Cardiac muscle cell (in vitro differentiated cells and primary cell): Measurements from ENCODE around the gene OR13J1. TPM values are rescaled to one million over a fixed set of nuclear protein-coding genes. Genes with fewer than 3 reads are reported as not detected.
A peak's percentile ranks its signal among the peaks of the same experiment; 100 is the strongest.

Experiments used
- DNase-seq, 2 donors: peaks; one replicate each; pipeline versions ENCODE4 v3.0.0 to v3.0.0-alpha.2; 2010 to 2017; ENCODE audit warnings: low read depth in 1 of 2, low spot score in 1 of 2
- H3K27ac ChIP-seq: fragments of 200-600 bp; sonication (generic); 2 replicates; pipeline ENCODE4 v1.5.1; 2016
- H3K27me3 ChIP-seq: fragments of 200-600 bp; sonication (generic); 2 replicates; pipeline ENCODE4 v1.6.0; 2016; ENCODE audit warnings: control low read depth
- H3K36me3 ChIP-seq: fragments of 200-600 bp; sonication (generic); 2 replicates; pipeline ENCODE4 v1.5.1; 2016; ENCODE audit warnings: control low read depth
- H3K4me1 ChIP-seq: fragments of 200-600 bp; sonication (generic); 2 replicates; pipeline ENCODE4 v1.8.1; 2017; ENCODE audit warnings: low read depth, mild to moderate bottlenecking, mixed run types
- H3K4me3 ChIP-seq: fragments of 200-600 bp; sonication (generic); 2 replicates; pipeline ENCODE4 v1.5.1; 2016; ENCODE audit warnings: mild to moderate bottlenecking
- H3K9me3 ChIP-seq: fragments of 200-600 bp; sonication (generic); 2 replicates; pipeline ENCODE4 v1.5.1; 2017; ENCODE audit warnings: low read depth, mild to moderate bottlenecking, control low read depth
- CTCF ChIP-seq: IDR thresholded peaks from 2 replicates; pipeline ENCODE4 v1.5.1; 2012; ENCODE audit warnings: low read depth, mild to moderate bottlenecking, low read length
- polyA plus RNA-seq: library from polyadenylated mRNA; unstranded; fragments of >200 nt; fragmentation: Nextera tagmentation; extraction: Ambion mirVana; gene quantifications from 2 replicates; pipeline ENCODE4 v1.2.1, GENCODE V29; 2016
- total RNA-seq: library from RNA; depleted of rRNA; stranded (reverse); fragments of >200 nt; gene quantifications from 2 replicates; pipeline ENCODE4 v1.2.3, GENCODE V29; 2016

Gene OR13J1
- total and polyA plus RNA-seq, 2 experiments from 2014 or later: not detected

- no peak for TF ChIP-seq CTCF
- peak in 1 of 2 donors; percentile 46 for DNase-seq
- Histone ChIP-seq H3K27ac (peak within 1 kb of the TSS; percentile 93), H3K4me1 (peaks cover 21% of the 10 kb centered on the region), H3K36me3 (no peaks in the 10 kb centered on the region), H3K27me3 (no peaks in the 10 kb centered on the region), H3K4me3 (peak within 1 kb of the TSS; percentile 71), H3K9me3 (no peaks in the 10 kb centered on the region)
Observed at GRCh38 chr9:35828716-35829083, 41.5 kb downstream of the OR13J1 start, which contains the start of gene FAM221B. Gene FAM221B (minus strand): TSS chr9:35828732. CDS start chr9:35826161, 2,571 bp downstream.

GRCh38 chr9:35827486-35827885 is 42.7 kb downstream of the OR13J1 start:
- no peak for TF ChIP-seq CTCF
- DNase-seq: peak in 1 of 2 donors; percentile 62
- Histone ChIP-seq H3K4me1 (peaks cover 14% of the 10 kb centered on the region), H3K27me3 (no peaks in the 10 kb centered on the region), H3K27ac (no peak overlapping the region), H3K9me3 (no peaks in the 10 kb centered on the region), H3K4me3 (no peak overlapping the region), H3K36me3 (no peaks in the 10 kb centered on the region)

GRCh38 chr9:35826071-35826701 is 44.0 kb downstream of the OR13J1 start:
- no peaks in the 10 kb centered on the region for H3K36me3 ChIP-seq
- no peaks in the 10 kb centered on the region for H3K9me3 ChIP-seq
- H3K4me1 ChIP-seq: peaks cover 12% of the 10 kb centered on the region
- DNase-seq: peak; percentile 52 to 80
- H3K27me3 ChIP-seq: no peaks in the 10 kb centered on the region
- TF ChIP-seq CTCF: peak; percentile 94
- H3K27ac ChIP-seq: no peak overlapping the region
- no peak overlapping the region for H3K4me3 ChIP-seq

- Histone ChIP-seq H3K9me3 (no peaks in the 10 kb centered on the region), H3K4me3 (no peak overlapping the region), H3K27me3 (no peaks in the 10 kb centered on the region), H3K4me1 (no peaks in the 10 kb centered on the region), H3K27ac (no peak overlapping the region), H3K36me3 (no peaks in the 10 kb centered on the region)
- no peak for TF ChIP-seq CTCF
- DNase-seq: no peak
Observed at GRCh38 chr9:35822926-35823325, 47.3 kb downstream of the OR13J1 start.

- H3K27me3 ChIP-seq: no peaks in the 10 kb centered on the region
- TF ChIP-seq CTCF: no peak
- no peaks in the 10 kb centered on the region for H3K36me3 ChIP-seq
- H3K9me3 ChIP-seq: no peaks in the 10 kb centered on the region
- no peaks in the 10 kb centered on the region for H3K4me1 ChIP-seq
- peak in 1 of 2 donors; percentile 72 for DNase-seq
- no peak overlapping the region for H3K4me3 ChIP-seq
- no peak overlapping the region for H3K27ac ChIP-seq
Observed at GRCh38 chr9:35820076-35820475, 50.1 kb downstream of the OR13J1 start.

Other genes with a start within 250 kb of the OR13J1 start
- not detected in 2 replicates for gene SIT1, start 219.5 kb downstream of the OR13J1 start, total RNA-seq
- gene SIT1, start 219.5 kb downstream of the OR13J1 start, polyA plus RNA-seq: 0.21 and 0.46 TPM in 2 replicates
- 6,299 and 17,487 TPM in 2 replicates for gene RMRP, start 212.4 kb downstream of the OR13J1 start, total RNA-seq
- not detected in 2 replicates for gene RMRP, start 212.4 kb downstream of the OR13J1 start, polyA plus RNA-seq
- 26.5 and 29.3 TPM in 2 replicates for gene CCDC107, start 212.1 kb downstream of the OR13J1 start, total RNA-seq
- 68.5 and 75.1 TPM in 2 replicates for gene CCDC107, start 212.1 kb downstream of the OR13J1 start, polyA plus RNA-seq
- 1.5 and 12.6 TPM in 2 replicates for gene ARHGEF39, start 205.2 kb downstream of the OR13J1 start, total RNA-seq
- gene ARHGEF39, start 205.2 kb downstream of the OR13J1 start, polyA plus RNA-seq: 5.6 and 36.9 TPM in 2 replicates
- 2.4 and 3.1 TPM in 2 replicates for gene CA9, start 196.5 kb downstream of the OR13J1 start, total RNA-seq
- gene CA9, start 196.5 kb downstream of the OR13J1 start, polyA plus RNA-seq: 2.6 and 4.9 TPM in 2 replicates
- gene TPM2, start 180.5 kb downstream of the OR13J1 start, total RNA-seq: 645 and 899 TPM in 2 replicates
- gene TPM2, start 180.5 kb downstream of the OR13J1 start, polyA plus RNA-seq: 761 and 1,591 TPM in 2 replicates
- 172 and 178 TPM in 2 replicates for gene TLN1, start 138.2 kb downstream of the OR13J1 start, total RNA-seq
- gene TLN1, start 138.2 kb downstream of the OR13J1 start, polyA plus RNA-seq: 96.0 and 98.0 TPM in 2 replicates
- 45.7 and 51.5 TPM in 2 replicates for gene CREB3, start 137.7 kb downstream of the OR13J1 start, total RNA-seq
- 62.3 and 84.2 TPM in 2 replicates for gene CREB3, start 137.7 kb downstream of the OR13J1 start, polyA plus RNA-seq
- 132 and 157 TPM in 2 replicates for gene GBA2, start 121.2 kb downstream of the OR13J1 start, total RNA-seq
- gene GBA2, start 121.2 kb downstream of the OR13J1 start, polyA plus RNA-seq: 135 and 140 TPM in 2 replicates
- gene RGP1, start 121.1 kb downstream of the OR13J1 start, total RNA-seq: 24.1 and 30.4 TPM in 2 replicates
- 17.9 and 21.8 TPM in 2 replicates for gene RGP1, start 121.1 kb downstream of the OR13J1 start, polyA plus RNA-seq
- not detected in 2 replicates for gene MSMP, start 116.1 kb downstream of the OR13J1 start, total RNA-seq
- not detected in 2 replicates for gene MSMP, start 116.1 kb downstream of the OR13J1 start, polyA plus RNA-seq
- gene NPR2, start 78.8 kb downstream of the OR13J1 start, total RNA-seq: 12.5 and 12.6 TPM in 2 replicates
- 13.2 and 16.2 TPM in 2 replicates for gene NPR2, start 78.8 kb downstream of the OR13J1 start, polyA plus RNA-seq
- gene SPAG8, start 58.1 kb downstream of the OR13J1 start, total RNA-seq: 2.9 and 3.7 TPM in 2 replicates
- 4.2 and 6.1 TPM in 2 replicates for gene SPAG8, start 58.1 kb downstream of the OR13J1 start, polyA plus RNA-seq
- gene HINT2, start 55.4 kb downstream of the OR13J1 start, total RNA-seq: 48.5 and 83.9 TPM in 2 replicates
- 161 and 177 TPM in 2 replicates for gene HINT2, start 55.4 kb downstream of the OR13J1 start, polyA plus RNA-seq
- gene FAM221B, start 41.7 kb downstream of the OR13J1 start, total RNA-seq: not detected in 2 replicates
- 0.57 and 0.66 TPM in 2 replicates for gene FAM221B, start 41.7 kb downstream of the OR13J1 start, polyA plus RNA-seq
- 15.0 and 17.9 TPM in 2 replicates for gene TMEM8B, start 41.2 kb downstream of the OR13J1 start, total RNA-seq
- gene TMEM8B, start 41.2 kb downstream of the OR13J1 start, polyA plus RNA-seq: 17.0 and 21.8 TPM in 2 replicates
- not detected in 2 replicates for gene HRCT1, start 35.8 kb upstream of the OR13J1 start, total RNA-seq
- not detected in 2 replicates for gene HRCT1, start 35.8 kb upstream of the OR13J1 start, polyA plus RNA-seq
- gene SPAAR, start 39.1 kb upstream of the OR13J1 start, total RNA-seq: 0.07 and 0.09 TPM in 2 replicates
- gene SPAAR, start 39.1 kb upstream of the OR13J1 start, polyA plus RNA-seq: 0.15 TPM in 1 of 2 replicates, not detected in the other
- gene OR2S2, start 87.8 kb upstream of the OR13J1 start, total RNA-seq: not detected in 2 replicates
- gene OR2S2, start 87.8 kb upstream of the OR13J1 start, polyA plus RNA-seq: not detected in 2 replicates
- gene RECK, start 166.5 kb upstream of the OR13J1 start, total RNA-seq: 6.4 and 8.5 TPM in 2 replicates
- 11.1 and 15.3 TPM in 2 replicates for gene RECK, start 166.5 kb upstream of the OR13J1 start, polyA plus RNA-seq